Esophagus squamous epithelium (tissue), 5 donors: ENCODE measurements around the gene DDO. TPM values are rescaled to one million over a fixed set of nuclear protein-coding genes. Genes with fewer than 3 reads are reported as not detected.

ENCODE experiments used
- DNase-seq: peaks from one replicate; lab custom pipeline; 2025; lab: John Stamatoyannopoulos, UW
- H3K27ac ChIP-seq, 4 donors: fragments of 200-600 bp; sonication (generic); one replicate each; pipeline ENCODE4 v1.5.1; 2016 to 2019; ENCODE audit warnings: mild to moderate bottlenecking in 1 of 4
- H3K27me3 ChIP-seq, 4 donors: fragments of 200-600 bp; sonication (generic); 1 replicate in 3 of 4; 2 replicates in 1 of 4; pipeline versions ENCODE4 v1.5.1 to v1.6.0; 2017 to 2021; ENCODE audit warnings: antibody characterized with exemption in 1 of 4
- H3K36me3 ChIP-seq, 3 donors: fragments of 200-600 bp; sonication (generic); one replicate each; pipeline ENCODE4 v1.5.1; 2016 to 2019
- H3K4me1 ChIP-seq, 3 donors: fragments of 200-600 bp; sonication (generic); one replicate each; pipeline ENCODE4 v1.5.1; 2017 to 2019
- H3K4me3 ChIP-seq, 4 donors: fragments of 200-600 bp; sonication (generic); 1 replicate in 3 of 4; 2 replicates in 1 of 4; pipeline ENCODE4 v1.5.1; 2016 to 2019; ENCODE audit warnings: mild to moderate bottlenecking in 2 of 4, moderate library complexity in 1 of 4
- H3K9me3 ChIP-seq, 3 donors: fragments of 200-600 bp; sonication (generic); one replicate each; pipeline ENCODE4 v1.5.1; 2016 to 2019
- CTCF ChIP-seq, 6 experiments: fragments of 450-650 bp in 4 of 6; fragments of 200-600 bp in 2 of 6; sonication (generic) in 2 of 6; IDR thresholded peaks; one replicate each; pipeline ENCODE4 v1.5.1; 2016 to 2019; ENCODE audit warnings: antibody characterized with exemption in 6 of 6, mild to moderate bottlenecking in 4 of 6, moderate library complexity in 4 of 6
- POLR2A ChIP-seq, 4 donors: fragments of 450-650 bp; IDR thresholded peaks; one replicate each; pipeline ENCODE4 v1.6.1; 2017; ENCODE audit warnings: antibody characterized with exemption in 4 of 4, mild to moderate bottlenecking in 4 of 4, moderate library complexity in 3 of 4
- WGBS, 2 donors: methylation state at CpG; one replicate each; pipeline ENCODE4 v1.1.5; 2018; 5-methylcytosine and 5-hydroxymethylcytosine counted together
- intact Hi-C: fragments of 100-400 bp; cut with DNase I; formaldehyde crosslinking; loops from one replicate; pipeline ENCODE4 v1.15.0; 2022
- total RNA-seq, 4 donors: library from RNA; depleted of rRNA; stranded (reverse); fragments of >200 nt; gene quantifications; one replicate each; pipeline ENCODE4 v1.1.0, GENCODE V29; 2016
- donor health status: DM: yes; HTN: yes; CAD: no.

DDO gene
- total RNA-seq, 4 donors from 2014 or later = 0.57 to 0.79 TPM; not detected in 2

DNA sequence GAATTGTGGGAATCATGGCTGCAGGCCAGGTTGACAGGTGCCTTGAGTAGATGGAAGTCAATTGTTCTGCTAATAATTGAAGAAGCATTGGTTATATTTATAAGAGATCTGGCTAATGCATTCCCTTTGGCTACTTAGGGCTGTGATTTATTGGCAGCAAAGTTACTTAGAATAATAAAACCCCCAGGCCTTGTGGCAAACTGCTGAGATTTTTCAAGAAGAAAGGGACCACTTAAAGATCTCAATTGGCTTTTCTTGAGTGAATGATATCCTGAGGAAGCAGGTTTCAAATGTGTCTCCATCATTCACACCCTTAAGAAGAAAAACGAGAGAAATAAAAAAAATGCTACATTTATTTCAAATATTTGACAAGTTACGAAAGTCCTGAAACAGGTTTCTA lies 27.4 kb downstream of the DDO start:
- H3K27me3 ChIP-seq = no peaks in the 10 kb centered on the region
- H3K9me3 ChIP-seq = no peaks in the 10 kb centered on the region
- no peaks in the 10 kb centered on the region for H3K36me3 ChIP-seq
- no peak for DNase-seq
- WGBS, 2 donors = 69 to 71% methylated on average over 2 of the region's 2 CpGs
- intact Hi-C loops = no loop called here
- TF ChIP-seq POLR2A (IDR thresholded peaks at IDR 0.05) (no peak), CTCF (IDR thresholded peaks at IDR 0.05) (no peak)
- no peak overlapping the region for H3K4me3 ChIP-seq
- no peaks in the 10 kb centered on the region for H3K4me1 ChIP-seq
- H3K27ac ChIP-seq = no peak overlapping the region

- no peaks in the 10 kb centered on the region for H3K4me1 ChIP-seq
- WGBS, 2 donors = 76 to 90% methylated on average over 1 of the region's 1 CpG
- intact Hi-C loops = no loop called here
- no peaks in the 10 kb centered on the region for H3K9me3 ChIP-seq
- no peaks in the 10 kb centered on the region for H3K27me3 ChIP-seq
- H3K36me3 ChIP-seq = no peaks in the 10 kb centered on the region
- no peak for DNase-seq
- no peak overlapping the region for H3K27ac ChIP-seq
- TF ChIP-seq CTCF (IDR thresholded peaks at IDR 0.05) (no peak), POLR2A (IDR thresholded peaks at IDR 0.05) (no peak)
- H3K4me3 ChIP-seq = no peak overlapping the region
These were observed 29.9 kb downstream of the DDO start for GRCh38 chr6:110385458-110385863.

GRCh38 chr6:110378552-110378951 lies 36.8 kb downstream of the DDO start:
- no peak overlapping the region for H3K4me3 ChIP-seq
- no peak overlapping the region for H3K27ac ChIP-seq
- no peak for TF ChIP-seq CTCF (IDR thresholded peaks at IDR 0.05)
- TF ChIP-seq POLR2A (IDR thresholded peaks at IDR 0.05) = no peak
- no peak for DNase-seq
- no peaks in the 10 kb centered on the region for H3K4me1 ChIP-seq
- H3K9me3 ChIP-seq = no peaks in the 10 kb centered on the region
- peaks cover 0 to 5% (median 0%) of the 10 kb centered on the region in 4 donors for H3K27me3 ChIP-seq
- no peaks in the 10 kb centered on the region for H3K36me3 ChIP-seq
- 87 to 94% methylated on average over 5 to 6 of the region's 9 CpGs for WGBS, 2 donors
- intact Hi-C loops = no loop called here

- H3K27ac ChIP-seq = no peak overlapping the region
- TF ChIP-seq POLR2A (IDR thresholded peaks at IDR 0.05) (no peak), CTCF (IDR thresholded peaks at IDR 0.05) (no peak)
- no peak for DNase-seq
- 24 to 28% methylated on average over 4 of the region's 4 CpGs for WGBS, 2 donors
- H3K9me3 ChIP-seq = no peaks in the 10 kb centered on the region
- H3K4me1 ChIP-seq = peaks cover 0 to 9% (median 0%) of the 10 kb centered on the region in 3 donors
- peaks cover 0 to 27% (median 0%) of the 10 kb centered on the region in 4 donors for H3K27me3 ChIP-seq
- H3K36me3 ChIP-seq = no peaks in the 10 kb centered on the region
- H3K4me3 ChIP-seq = no peak overlapping the region
- intact Hi-C loops = no loop called here
These were observed 46.3 kb downstream of the DDO start for GRCh38 chr6:110369066-110369465.

GRCh38 chr6:110368284-110368683 lies 47.1 kb downstream of the DDO start:
- Histone ChIP-seq H3K27me3 (peaks cover 0 to 30% (median 0%) of the 10 kb centered on the region in 4 donors), H3K9me3 (no peaks in the 10 kb centered on the region), H3K36me3 (no peaks in the 10 kb centered on the region), H3K4me3 (no peak overlapping the region), H3K27ac (no peak overlapping the region), H3K4me1 (peaks cover 0 to 9% (median 0%) of the 10 kb centered on the region in 3 donors)
- intact Hi-C loops = no loop called here
- no peak for DNase-seq
- WGBS, 2 donors = 37 to 47% methylated on average over 2 of the region's 2 CpGs
- TF ChIP-seq CTCF (IDR thresholded peaks at IDR 0.05) (no peak), POLR2A (IDR thresholded peaks at IDR 0.05) (no peak)
